ENCODE data around the gene BLMH.

BLMH gene

GRCh38 chr17:30324723-30325122, 33.0 kb upstream of the BLMH start:
- no peaks in the 10 kb centered on the region for H3K27me3 ChIP-seq (replicated peaks; ENCODE audit: insufficient read depth, low read length)
- no peak for TF ChIP-seq EZH2 (optimal IDR thresholded peaks at IDR 0.05; ENCODE audit: low read depth, low read length)
- no peak for TF ChIP-seq EZH2phosphoT487 (IDR thresholded peaks at IDR 0.05; ENCODE audit: low read length)
- no peak for TF ChIP-seq CTCF (IDR thresholded peaks at IDR 0.05; ENCODE audit: low read length)
- no peak overlapping the region for H3K4me2 ChIP-seq (ENCODE audit: low read depth, low read length)
- H3K79me2 ChIP-seq (ENCODE audit: low read length), result no peaks in the 10 kb centered on the region
- no peaks in the 10 kb centered on the region for H4K20me1 ChIP-seq (ENCODE audit: insufficient read depth, low read length)
- H3K36me3 ChIP-seq (replicated peaks; ENCODE audit: insufficient read depth, low read length), result no peaks in the 10 kb centered on the region
- H3K9me3 ChIP-seq (replicated peaks; ENCODE audit: insufficient read depth, low read length), result no peaks in the 10 kb centered on the region
- no peaks in the 10 kb centered on the region for H3K9me2 ChIP-seq (replicated peaks; ENCODE audit: insufficient read depth, low read length)
- no peak overlapping the region for H3K4me3 ChIP-seq (ENCODE audit: low read length)
- no peaks in the 10 kb centered on the region for H3K4me1 ChIP-seq (ENCODE audit: low read length)
- no peak overlapping the region for H3K9ac ChIP-seq (ENCODE audit: low read length)
- no peak overlapping the region for H2AFZ ChIP-seq (ENCODE audit: low read length)
- no peak overlapping the region for H3K27ac ChIP-seq (ENCODE audit: low read length)
- DNase-seq, result no peak
- no peaks in the 10 kb centered on the region for H3F3A ChIP-seq (ENCODE audit: insufficient read depth, low read length)

- Histone ChIP-seq H4K20me1 (ENCODE audit: insufficient read depth, low read length) (no peaks in the 10 kb centered on the region), H3K4me2 (ENCODE audit: low read depth, low read length) (no peak overlapping the region), H3F3A (ENCODE audit: insufficient read depth, low read length) (no peaks in the 10 kb centered on the region), H2AFZ (ENCODE audit: low read length) (no peak overlapping the region), H3K79me2 (ENCODE audit: low read length) (no peaks in the 10 kb centered on the region), H3K27ac (ENCODE audit: low read length) (no peak overlapping the region), H3K9ac (ENCODE audit: low read length) (no peak overlapping the region), H3K9me3 (replicated peaks; ENCODE audit: insufficient read depth, low read length) (no peaks in the 10 kb centered on the region), H3K36me3 (replicated peaks; ENCODE audit: insufficient read depth, low read length) (no peaks in the 10 kb centered on the region), H3K27me3 (replicated peaks; ENCODE audit: insufficient read depth, low read length) (no peaks in the 10 kb centered on the region), H3K4me3 (ENCODE audit: low read length) (no peak overlapping the region), H3K9me2 (replicated peaks; ENCODE audit: insufficient read depth, low read length) (no peaks in the 10 kb centered on the region), H3K4me1 (ENCODE audit: low read length) (no peaks in the 10 kb centered on the region)
- no peak for DNase-seq
- TF ChIP-seq EZH2phosphoT487 (IDR thresholded peaks at IDR 0.05; ENCODE audit: low read length), result no peak
- TF ChIP-seq CTCF (IDR thresholded peaks at IDR 0.05; ENCODE audit: low read length), result no peak
- no peak for TF ChIP-seq EZH2 (optimal IDR thresholded peaks at IDR 0.05; ENCODE audit: low read depth, low read length)
These were observed 32.2 kb upstream of the BLMH start for GRCh38 chr17:30323895-30324319.

GRCh38 chr17:30323262-30323894, 31.6 kb upstream of the BLMH start:
- H3K9ac ChIP-seq (ENCODE audit: low read length), result no peak overlapping the region
- H3F3A ChIP-seq (ENCODE audit: insufficient read depth, low read length), result no peaks in the 10 kb centered on the region
- no peaks in the 10 kb centered on the region for H3K4me1 ChIP-seq (ENCODE audit: low read length)
- no peaks in the 10 kb centered on the region for H3K9me2 ChIP-seq (replicated peaks; ENCODE audit: insufficient read depth, low read length)
- no peak for TF ChIP-seq EZH2phosphoT487 (IDR thresholded peaks at IDR 0.05; ENCODE audit: low read length)
- DNase-seq, result no peak
- H3K4me3 ChIP-seq (ENCODE audit: low read length), result no peak overlapping the region
- no peaks in the 10 kb centered on the region for H3K9me3 ChIP-seq (replicated peaks; ENCODE audit: insufficient read depth, low read length)
- H2AFZ ChIP-seq (ENCODE audit: low read length), result no peak overlapping the region
- H4K20me1 ChIP-seq (ENCODE audit: insufficient read depth, low read length), result no peaks in the 10 kb centered on the region
- H3K27ac ChIP-seq (ENCODE audit: low read length), result no peak overlapping the region
- no peaks in the 10 kb centered on the region for H3K36me3 ChIP-seq (replicated peaks; ENCODE audit: insufficient read depth, low read length)
- H3K4me2 ChIP-seq (ENCODE audit: low read depth, low read length), result no peak overlapping the region
- H3K27me3 ChIP-seq (replicated peaks; ENCODE audit: insufficient read depth, low read length), result no peaks in the 10 kb centered on the region
- H3K79me2 ChIP-seq (ENCODE audit: low read length), result no peaks in the 10 kb centered on the region

GRCh38 chr17:30321314-30321713, 29.6 kb upstream of the BLMH start:
- Histone ChIP-seq H3K9me2 (replicated peaks; ENCODE audit: insufficient read depth, low read length) (no peaks in the 10 kb centered on the region), H3F3A (ENCODE audit: insufficient read depth, low read length) (no peaks in the 10 kb centered on the region), H3K27ac (ENCODE audit: low read length) (no peak overlapping the region), H4K20me1 (ENCODE audit: insufficient read depth, low read length) (no peaks in the 10 kb centered on the region), H3K27me3 (replicated peaks; ENCODE audit: insufficient read depth, low read length) (no peaks in the 10 kb centered on the region), H3K4me1 (ENCODE audit: low read length) (no peaks in the 10 kb centered on the region), H2AFZ (ENCODE audit: low read length) (no peak overlapping the region), H3K9me3 (replicated peaks; ENCODE audit: insufficient read depth, low read length) (no peaks in the 10 kb centered on the region), H3K36me3 (replicated peaks; ENCODE audit: insufficient read depth, low read length) (no peaks in the 10 kb centered on the region), H3K9ac (ENCODE audit: low read length) (no peak overlapping the region), H3K4me2 (ENCODE audit: low read depth, low read length) (no peak overlapping the region), H3K79me2 (ENCODE audit: low read length) (no peaks in the 10 kb centered on the region), H3K4me3 (ENCODE audit: low read length) (no peak overlapping the region)
- TF ChIP-seq EZH2phosphoT487 (IDR thresholded peaks at IDR 0.05; ENCODE audit: low read length) (no peak), CTCF (IDR thresholded peaks at IDR 0.05; ENCODE audit: low read length) (no peak), EZH2 (optimal IDR thresholded peaks at IDR 0.05; ENCODE audit: low read depth, low read length) (no peak)
- DNase-seq, result no peak
